Lung microvascular endothelial cell (primary cell): ENCODE results near the gene PCDH15. TPM values are rescaled to one million over a fixed set of nuclear protein-coding genes. Genes with fewer than 3 reads are reported as not detected.
"Not testable (repeated sequence)": the region's sequence is repeated elsewhere in the genome, so short reads cannot be mapped to it uniquely, and the experiment has no call there.

Experiments
- DNase-seq, 2 donors: peaks; one replicate each; pipeline versions ENCODE4 v3.0.0 to v3.0.0-alpha.2; 2010; ENCODE audit warnings: low read depth in 2 of 2
- total RNA-seq: library from RNA; depleted of rRNA; stranded (reverse); fragments of >200 nt; gene quantifications from 2 replicates; pipeline ENCODE4 v1.2.1, GENCODE V29; 2014

The PCDH15 gene
- total RNA-seq, 1 donor from 2014 or later: under 0.01 TPM

GRCh38 chr10:53990799-53991238 is 810.2 kb downstream of the PCDH15 start:
- no peak for DNase-seq

GRCh38 chr10:53983431-53983830 is 817.6 kb downstream of the PCDH15 start:
- DNase-seq: no peak

- no peak for DNase-seq
These were observed 820.8 kb downstream of the PCDH15 start for GRCh38 chr10:53980210-53980609.

GRCh38 chr10:53978301-53978700 is 822.7 kb downstream of the PCDH15 start:
- DNase-seq: no peak

- DNase-seq: no peak
These were observed 823.8 kb downstream of the PCDH15 start for GRCh38 chr10:53977267-53977666.

GRCh38 chr10:53957401-53957800 is 843.6 kb downstream of the PCDH15 start:
- DNase-seq: no peak

- DNase-seq: no peak
These were observed 845.9 kb downstream of the PCDH15 start for GRCh38 chr10:53955091-53955490.

- DNase-seq: no peak
These were observed 848.1 kb downstream of the PCDH15 start for GRCh38 chr10:53952698-53953630.

GRCh38 chr10:53939654-53940053 is 861.4 kb downstream of the PCDH15 start:
- DNase-seq: no peak

- DNase-seq: no peak
These were observed 870.4 kb downstream of the PCDH15 start for GRCh38 chr10:53930648-53931047.

GRCh38 chr10:53924051-53924700 is 876.9 kb downstream of the PCDH15 start:
- not testable (repeated sequence) for DNase-seq

GRCh38 chr10:53918755-53919154 is 882.3 kb downstream of the PCDH15 start:
- DNase-seq: no peak

GRCh38 chr10:53909791-53910190 is 891.2 kb downstream of the PCDH15 start:
- no peak for DNase-seq

- no peak for DNase-seq
These were observed 896.4 kb downstream of the PCDH15 start for GRCh38 chr10:53904506-53905241.

- DNase-seq: no peak
These were observed 897.3 kb downstream of the PCDH15 start for GRCh38 chr10:53903756-53904155.

- no peak for DNase-seq
These were observed 901.4 kb downstream of the PCDH15 start for GRCh38 chr10:53899463-53900160.

GRCh38 chr10:53898532-53898931 is 902.5 kb downstream of the PCDH15 start:
- no peak for DNase-seq

GRCh38 chr10:53894145-53894544 is 906.9 kb downstream of the PCDH15 start:
- DNase-seq: no peak

GRCh38 chr10:53893061-53893460 is 908.0 kb downstream of the PCDH15 start:
- no peak for DNase-seq

- DNase-seq: no peak
These were observed 914.4 kb downstream of the PCDH15 start for GRCh38 chr10:53886325-53887300.
